Osteoblast (primary cell): ENCODE measurements around the gene DPEP3. TPM values are rescaled to one million over a fixed set of nuclear protein-coding genes. Genes with fewer than 3 reads are reported as not detected.

Source experiments
- DNase-seq: peaks from one replicate; pipeline ENCODE4 v3.0.0; 2011; ENCODE audit warnings: low spot score, mixed read lengths; ENCODE audit not compliant: insufficient read length; ENCODE audit errors: missing footprints
- H2AFZ ChIP-seq: 2 replicates; pipeline ENCODE4 v1.6.0; 2011; ENCODE audit warnings: mild to moderate bottlenecking, low read length
- H3K27ac ChIP-seq: 2 replicates; pipeline ENCODE4 v1.5.1; 2011; ENCODE audit warnings: mild to moderate bottlenecking, low read depth, low read length, moderate library complexity
- H3K27me3 ChIP-seq: 2 replicates; pipeline ENCODE4 v1.6.0; 2012; ENCODE audit warnings: mild to moderate bottlenecking, control low read depth, inconsistent platforms, low read length, moderate library complexity; ENCODE audit not compliant: insufficient read depth
- H3K36me3 ChIP-seq: 2 replicates; pipeline ENCODE4 v1.5.1; 2011; ENCODE audit warnings: mild to moderate bottlenecking, low read length, control low read depth, moderate library complexity; ENCODE audit not compliant: insufficient read depth
- H3K4me1 ChIP-seq: 2 replicates; pipeline ENCODE4 v1.5.1; 2011; ENCODE audit warnings: mild to moderate bottlenecking, low read length, control low read depth, moderate library complexity; ENCODE audit not compliant: insufficient read depth
- H3K4me2 ChIP-seq: 2 replicates; pipeline ENCODE4 v1.6.0; 2011; ENCODE audit warnings: mild to moderate bottlenecking, low read length; ENCODE audit not compliant: insufficient read depth
- H3K4me3 ChIP-seq: fragments of 200-600 bp; sonication (generic); 3 replicates; pipeline ENCODE4 v1.5.1; 2012; ENCODE audit warnings: mild to moderate bottlenecking, low read length, inconsistent platforms; ENCODE audit not compliant: insufficient read depth
- H3K79me2 ChIP-seq: 2 replicates; pipeline ENCODE4 v1.6.0; 2012; ENCODE audit warnings: mild to moderate bottlenecking, low read length, control low read depth, inconsistent platforms; ENCODE audit not compliant: insufficient read depth
- H3K9me3 ChIP-seq: 2 replicates; pipeline ENCODE4 v1.5.1; 2011; ENCODE audit warnings: low read depth, low read length, control low read depth
- H4K20me1 ChIP-seq: 2 replicates; pipeline ENCODE4 v1.6.0; 2012; ENCODE audit warnings: mild to moderate bottlenecking, low read length, control low read depth; ENCODE audit not compliant: insufficient read depth
- total RNA-seq: library from RNA; depleted of rRNA; stranded (reverse); fragments of >200 nt; gene quantifications from 2 replicates; pipeline ENCODE4 v1.2.3, GENCODE V29; 2012
- TF ChIP-seq, protein P1 (sequence below): IDR thresholded peaks from 2 replicates; pipeline ENCODE4 v1.5.1; 2011; ENCODE audit warnings: mild to moderate bottlenecking, low read depth, low read length, moderate library complexity; ENCODE audit errors: extremely low read depth

DPEP3 gene
- total RNA-seq, 1 donor = not detected

DNA sequence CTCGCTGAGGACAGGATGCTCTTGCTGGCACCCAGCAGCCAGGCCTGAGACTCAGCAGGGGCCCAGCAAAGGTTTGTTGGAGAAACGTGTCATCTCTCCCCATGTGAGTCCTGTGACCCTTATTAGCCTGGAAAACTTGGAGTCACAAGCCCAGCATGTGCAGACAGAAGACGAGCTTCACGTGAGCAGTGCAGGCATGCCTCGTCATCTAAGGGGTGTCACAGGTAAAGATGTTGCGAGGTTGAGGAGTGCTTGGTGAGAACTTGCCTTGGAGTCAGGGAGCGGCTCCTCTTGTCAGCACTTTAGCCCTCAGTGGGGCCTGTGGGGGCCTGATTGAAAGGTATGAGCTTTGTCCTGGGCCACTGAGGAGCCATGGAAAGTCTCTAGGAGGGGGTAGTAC, 46.5 kb downstream of the DPEP3 start:
- Histone ChIP-seq H3K4me3 (no peak overlapping the region), H3K4me2 (no peak overlapping the region), H3K27me3 (no peaks in the 10 kb centered on the region), H3K4me1 (peaks cover 21% of the 10 kb centered on the region), H2AFZ (no peak overlapping the region), H3K36me3 (peaks cover 16% of the 10 kb centered on the region), H3K79me2 (peaks cover 17% of the 10 kb centered on the region), H4K20me1 (peaks cover 13% of the 10 kb centered on the region), H3K9me3 (no peaks in the 10 kb centered on the region), H3K27ac (no peak overlapping the region)
- peak; percentile 75 for DNase-seq
- TF ChIP-seq, protein P1, sequence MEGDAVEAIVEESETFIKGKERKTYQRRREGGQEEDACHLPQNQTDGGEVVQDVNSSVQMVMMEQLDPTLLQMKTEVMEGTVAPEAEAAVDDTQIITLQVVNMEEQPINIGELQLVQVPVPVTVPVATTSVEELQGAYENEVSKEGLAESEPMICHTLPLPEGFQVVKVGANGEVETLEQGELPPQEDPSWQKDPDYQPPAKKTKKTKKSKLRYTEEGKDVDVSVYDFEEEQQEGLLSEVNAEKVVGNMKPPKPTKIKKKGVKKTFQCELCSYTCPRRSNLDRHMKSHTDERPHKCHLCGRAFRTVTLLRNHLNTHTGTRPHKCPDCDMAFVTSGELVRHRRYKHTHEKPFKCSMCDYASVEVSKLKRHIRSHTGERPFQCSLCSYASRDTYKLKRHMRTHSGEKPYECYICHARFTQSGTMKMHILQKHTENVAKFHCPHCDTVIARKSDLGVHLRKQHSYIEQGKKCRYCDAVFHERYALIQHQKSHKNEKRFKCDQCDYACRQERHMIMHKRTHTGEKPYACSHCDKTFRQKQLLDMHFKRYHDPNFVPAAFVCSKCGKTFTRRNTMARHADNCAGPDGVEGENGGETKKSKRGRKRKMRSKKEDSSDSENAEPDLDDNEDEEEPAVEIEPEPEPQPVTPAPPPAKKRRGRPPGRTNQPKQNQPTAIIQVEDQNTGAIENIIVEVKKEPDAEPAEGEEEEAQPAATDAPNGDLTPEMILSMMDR = no peak

DNA sequence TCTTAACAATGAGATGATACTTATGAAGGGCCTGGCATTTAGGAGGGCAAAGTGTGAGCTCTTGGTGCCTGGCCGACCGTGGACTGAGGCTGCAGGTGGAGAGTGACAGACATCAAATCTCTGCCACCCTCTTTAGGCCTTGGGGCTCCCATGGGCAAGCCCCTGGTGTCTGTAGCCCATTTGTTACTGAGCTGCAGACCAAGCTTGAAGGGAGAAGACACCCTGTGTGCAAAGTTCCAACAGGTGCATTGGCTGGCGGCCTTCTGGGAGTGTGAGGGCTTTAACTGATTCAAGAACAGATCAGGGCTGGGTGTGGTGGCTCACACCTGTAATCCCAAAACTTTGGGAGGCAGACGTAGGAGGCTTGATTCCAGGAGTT, 47.8 kb downstream of the DPEP3 start:
- H3K36me3 ChIP-seq = peaks cover 28% of the 10 kb centered on the region
- peak; percentile 25 for DNase-seq
- H2AFZ ChIP-seq = no peak overlapping the region
- TF ChIP-seq, protein P1 = no peak
- H3K4me1 ChIP-seq = peaks cover 20% of the 10 kb centered on the region
- no peak overlapping the region for H3K4me2 ChIP-seq
- peaks cover 20% of the 10 kb centered on the region for H3K79me2 ChIP-seq
- no peaks in the 10 kb centered on the region for H3K27me3 ChIP-seq
- no peaks in the 10 kb centered on the region for H3K9me3 ChIP-seq
- H4K20me1 ChIP-seq = peaks cover 25% of the 10 kb centered on the region
- H3K4me3 ChIP-seq = no peak overlapping the region
- H3K27ac ChIP-seq = no peak overlapping the region

DNA sequence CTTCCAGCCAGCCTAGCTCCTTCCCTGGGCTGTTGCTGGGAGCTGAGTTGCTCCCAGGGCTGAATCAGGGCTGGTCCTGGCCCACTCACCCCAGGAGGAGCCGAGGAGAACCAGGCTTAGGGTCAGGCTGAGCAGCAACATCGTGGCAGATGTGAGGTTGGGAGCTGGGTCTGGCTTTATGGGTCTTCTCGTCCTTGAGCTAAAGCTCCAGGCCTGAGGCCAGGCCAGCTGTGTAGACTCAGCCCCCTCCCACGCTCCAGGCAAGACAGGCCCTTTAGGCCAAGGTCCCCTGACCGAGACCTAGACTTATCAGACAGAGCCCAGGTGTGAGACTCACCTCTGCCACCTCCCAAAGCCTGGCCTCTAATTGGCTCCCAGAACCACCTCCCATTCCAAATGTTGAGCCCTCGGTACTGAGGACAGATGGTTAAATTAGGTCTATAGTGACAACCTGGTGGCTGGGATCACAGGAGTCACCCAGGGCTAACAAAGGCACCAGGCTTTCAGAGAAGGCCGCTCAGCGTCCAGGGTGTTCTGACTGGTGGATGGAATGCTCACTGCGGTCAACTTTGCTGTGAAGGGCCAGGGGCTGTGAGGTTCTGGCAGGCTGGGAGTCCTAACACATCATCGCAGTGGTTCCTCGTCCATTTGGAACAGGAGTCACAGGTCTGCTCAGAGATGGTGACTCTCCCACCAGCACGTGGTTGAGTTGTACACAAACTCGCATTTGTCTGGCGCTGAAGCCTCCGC, 48.4 kb downstream of the DPEP3 start, which contains the start of gene CTRL:
Gene CTRL (minus strand): TSS at position 151 of the 750 bp plus-strand sequence. CDS start 10 bp downstream, at position 141.
- no peak within 1 kb of the TSS for H3K4me2 ChIP-seq
- H3K36me3 ChIP-seq = peaks cover 31% of the 10 kb centered on the region
- TF ChIP-seq, protein P1 = peak; percentile 27
- H3K4me1 ChIP-seq = peaks cover 15% of the 10 kb centered on the region
- no peaks in the 10 kb centered on the region for H3K9me3 ChIP-seq
- H3K27me3 ChIP-seq = no peaks in the 10 kb centered on the region
- no peak within 1 kb of the TSS for H3K27ac ChIP-seq
- H3K79me2 ChIP-seq = peaks cover 14% of the 10 kb centered on the region
- H3K4me3 ChIP-seq = no peak within 1 kb of the TSS
- peak; percentile 83 for DNase-seq
- peaks cover 31% of the 10 kb centered on the region for H4K20me1 ChIP-seq
- no peak within 1 kb of the TSS for H2AFZ ChIP-seq

DNA sequence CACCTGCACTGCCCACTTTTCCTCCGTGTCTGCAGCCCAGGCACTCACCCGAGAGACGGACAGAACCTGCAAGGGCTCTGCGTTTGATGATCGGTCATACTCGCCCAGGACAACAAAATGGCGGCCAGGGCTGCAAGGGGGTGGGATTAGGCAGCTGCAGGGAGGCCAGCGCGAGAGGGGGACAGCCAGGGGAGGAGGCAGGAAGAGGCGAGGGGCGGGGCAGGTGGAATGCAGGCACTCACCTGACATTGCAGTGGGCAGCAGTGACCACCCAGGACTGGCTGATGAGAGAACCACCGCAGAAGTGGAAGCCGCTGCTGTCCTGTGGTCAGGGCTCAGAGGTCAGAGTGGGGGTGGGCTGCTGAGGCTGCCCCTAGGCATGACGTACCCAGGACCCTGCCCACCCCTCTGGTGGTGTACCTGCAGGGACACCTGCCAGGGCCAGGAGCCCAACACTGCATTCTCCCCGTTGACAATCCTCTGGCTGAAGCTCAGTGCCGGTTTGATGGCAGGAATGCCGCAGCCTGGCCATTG, 49.6 kb downstream of the DPEP3 start:
- DNase-seq = peak; percentile 65
- TF ChIP-seq, protein P1 = no peak
- Histone ChIP-seq H4K20me1 (peaks cover 42% of the 10 kb centered on the region), H2AFZ (no peak overlapping the region), H3K4me3 (no peak overlapping the region), H3K9me3 (no peaks in the 10 kb centered on the region), H3K79me2 (peaks cover 12% of the 10 kb centered on the region), H3K4me2 (no peak overlapping the region), H3K36me3 (peaks cover 31% of the 10 kb centered on the region), H3K27ac (no peak overlapping the region), H3K4me1 (peaks cover 25% of the 10 kb centered on the region), H3K27me3 (no peaks in the 10 kb centered on the region)
